HG02623 (cell line): ENCODE results near the gene EVC2.

Experiments used
- ATAC-seq: cut with Tn5 transposase; IDR thresholded peaks from one replicate; pipeline ENCODE4 v1.9.1; 2021; ENCODE audit warnings: moderate library complexity; ENCODE audit not compliant: unreplicated experiment

Gene EVC2

GRCh38 chr4:5568931-5569330 is 139.4 kb downstream of the EVC2 start:
- no peak for ATAC-seq

GRCh38 chr4:5568336-5568735 is 140.0 kb downstream of the EVC2 start:
- no peak for ATAC-seq

GRCh38 chr4:5566991-5567390 is 141.4 kb downstream of the EVC2 start:
- no peak for ATAC-seq

GRCh38 chr4:5566526-5566925 is 141.8 kb downstream of the EVC2 start:
- no peak for ATAC-seq

- ATAC-seq = no peak
Measured at GRCh38 chr4:5563856-5564255, 144.5 kb downstream of the EVC2 start.

- ATAC-seq = no peak
Measured at GRCh38 chr4:5562476-5562875, 145.9 kb downstream of the EVC2 start.

GRCh38 chr4:5561286-5561685 is 147.1 kb downstream of the EVC2 start:
- no peak for ATAC-seq

GRCh38 chr4:5558502-5558901 is 149.9 kb downstream of the EVC2 start:
- no peak for ATAC-seq

GRCh38 chr4:5554376-5554775 is 154.0 kb downstream of the EVC2 start:
- ATAC-seq = no peak

GRCh38 chr4:5553801-5554200 is 154.6 kb downstream of the EVC2 start:
- no peak for ATAC-seq

GRCh38 chr4:5552451-5552850 is 155.9 kb downstream of the EVC2 start:
- no peak for ATAC-seq

- ATAC-seq = no peak
Measured at GRCh38 chr4:5547651-5548249, 160.6 kb downstream of the EVC2 start.

GRCh38 chr4:5545271-5545670 is 163.1 kb downstream of the EVC2 start:
- ATAC-seq = no peak

- ATAC-seq = no peak
Measured at GRCh38 chr4:5544762-5545161, 163.6 kb downstream of the EVC2 start.

- no peak for ATAC-seq
Measured at GRCh38 chr4:5543681-5544080, 164.7 kb downstream of the EVC2 start.

- ATAC-seq = no peak
Measured at GRCh38 chr4:5541169-5541568, 167.2 kb downstream of the EVC2 start.

- no peak for ATAC-seq
Measured at GRCh38 chr4:5539584-5539983, 168.8 kb downstream of the EVC2 start.

- no peak for ATAC-seq
Measured at GRCh38 chr4:5532100-5532499, 176.3 kb downstream of the EVC2 start.

GRCh38 chr4:5528031-5528436 is 180.3 kb downstream of the EVC2 start:
- no peak for ATAC-seq

- no peak for ATAC-seq
Measured at GRCh38 chr4:5527211-5527610, 181.1 kb downstream of the EVC2 start.

GRCh38 chr4:5526080-5526846 is 182.1 kb downstream of the EVC2 start:
- ATAC-seq = no peak

- no peak for ATAC-seq
Measured at GRCh38 chr4:5524446-5525299, 183.7 kb downstream of the EVC2 start.
